CD14-positive monocyte (primary cell): ENCODE results near the gene PRRG4. TPM values are rescaled to one million over a fixed set of nuclear protein-coding genes. Genes with fewer than 3 reads are reported as not detected.

Experiments used
- DNase-seq, 3 donors: peaks; one replicate each; pipeline ENCODE4 v3.0.0-alpha.2; 2011 to 2022
- H2AFZ ChIP-seq: 2 replicates; pipeline ENCODE4 v1.6.0; 2012; ENCODE audit warnings: mild to moderate bottlenecking, low read depth, low read length, inconsistent platforms; ENCODE audit not compliant: insufficient read depth, poor library complexity, severe bottlenecking
- H3K27ac ChIP-seq, 2 donors: 1 replicate in 1 of 2; 2 replicates in 1 of 2; pipeline ENCODE4 v1.5.1; 2012 to 2013; ENCODE audit warnings: low read length in 2 of 2, control low read depth in 1 of 2, inconsistent platforms in 1 of 2, low read depth in 1 of 2, mild to moderate bottlenecking in 1 of 2
- H3K27me3 ChIP-seq, 2 donors: one replicate each; pipeline versions ENCODE4 v1.6.0 to v1.6.1; 2011 to 2013; ENCODE audit warnings: low read length in 2 of 2; ENCODE audit not compliant: control insufficient read depth in 2 of 2, insufficient read depth in 2 of 2
- H3K36me3 ChIP-seq, 2 donors: replicated peaks in 1 of 2; 1 replicate in 1 of 2; 2 replicates in 1 of 2; pipeline versions ENCODE4 v1.5.1 to v1.6.1; 2012 to 2013; ENCODE audit warnings: low read length in 2 of 2, control low read depth in 1 of 2, inconsistent platforms in 1 of 2, mild to moderate bottlenecking in 1 of 2; ENCODE audit not compliant: insufficient read depth in 2 of 2, control insufficient read depth in 1 of 2
- H3K4me1 ChIP-seq, 2 donors: 1 replicate in 1 of 2; 2 replicates in 1 of 2; pipeline versions ENCODE4 v1.5.1 to v1.6.1; 2012 to 2013; ENCODE audit warnings: low read length in 2 of 2, control low read depth in 1 of 2, inconsistent platforms in 1 of 2, mild to moderate bottlenecking in 1 of 2, moderate library complexity in 1 of 2; ENCODE audit not compliant: insufficient read depth in 2 of 2, control insufficient read depth in 1 of 2
- H3K4me2 ChIP-seq: replicated peaks from 2 replicates; pipeline ENCODE3; 2012; ENCODE audit warnings: low read length, moderate library complexity, mild to moderate bottlenecking; ENCODE audit not compliant: poor library complexity, severe bottlenecking; ENCODE audit errors: extremely low read depth
- H3K4me3 ChIP-seq, 3 experiments: fragments of 200-600 bp in 1 of 3; sonication (generic) in 1 of 3; replicated peaks in 1 of 3; 1 replicate in 2 of 3; 2 replicates in 1 of 3; pipeline ENCODE4 v1.5.1; 2011 to 2013; ENCODE audit warnings: low read length in 3 of 3, mild to moderate bottlenecking in 3 of 3, control low read depth in 2 of 3, low read depth in 2 of 3, inconsistent platforms in 1 of 3, moderate library complexity in 1 of 3
- H3K79me2 ChIP-seq: 2 replicates; pipeline ENCODE4 v1.6.0; 2012; ENCODE audit warnings: mild to moderate bottlenecking, control low read depth, inconsistent platforms, low read length, moderate library complexity; ENCODE audit not compliant: insufficient read depth
- H3K9ac ChIP-seq: 2 replicates; pipeline ENCODE4 v1.6.0; 2017; ENCODE audit warnings: low read length, mild to moderate bottlenecking; ENCODE audit not compliant: insufficient read depth, poor library complexity, severe bottlenecking
- H3K9me3 ChIP-seq, 2 donors: replicated peaks in 1 of 2; 1 replicate in 1 of 2; 2 replicates in 1 of 2; pipeline versions ENCODE4 v1.5.1 to v1.6.1; 2012 to 2013; ENCODE audit warnings: low read length in 2 of 2, control low read depth in 1 of 2; ENCODE audit not compliant: control insufficient read depth in 1 of 2, insufficient read depth in 1 of 2
- H4K20me1 ChIP-seq: 2 replicates; pipeline ENCODE4 v1.6.0; 2012; ENCODE audit warnings: mild to moderate bottlenecking, low read length, control low read depth, moderate library complexity; ENCODE audit not compliant: insufficient read depth
- H3K27ac Mint-ChIP-seq, 7 donors: one replicate each; pipeline ENCODE4 v1.8.0; 2020; ENCODE audit warnings: mild to moderate bottlenecking in 7 of 7, mixed read lengths in 7 of 7, moderate library complexity in 6 of 7, inconsistent platforms in 2 of 7
- H3K27me3 Mint-ChIP-seq, 3 donors: one replicate each; pipeline ENCODE4 v1.8.0; 2021 to 2022; ENCODE audit warnings: low read depth in 3 of 3, mild to moderate bottlenecking in 3 of 3, mixed read lengths in 3 of 3, moderate library complexity in 3 of 3, inconsistent platforms in 1 of 3
- H3K36me3 Mint-ChIP-seq, 2 donors: one replicate each; pipeline ENCODE4 v1.8.0; 2020; ENCODE audit warnings: mixed read lengths in 2 of 2, inconsistent platforms in 1 of 2, mild to moderate bottlenecking in 1 of 2
- H3K4me1 Mint-ChIP-seq: one replicate; pipeline ENCODE4 v1.8.0; 2020; ENCODE audit warnings: mild to moderate bottlenecking, mixed read lengths
- H3K4me3 Mint-ChIP-seq, 2 donors: one replicate each; pipeline ENCODE4 v1.8.0; 2020; ENCODE audit warnings: mild to moderate bottlenecking in 2 of 2, mixed read lengths in 2 of 2, moderate library complexity in 1 of 2
- H3K9me3 Mint-ChIP-seq, 7 donors: one replicate each; pipeline ENCODE4 v1.8.0; 2020 to 2022; ENCODE audit warnings: mixed read lengths in 7 of 7, mild to moderate bottlenecking in 6 of 7, moderate library complexity in 6 of 7, inconsistent platforms in 2 of 7
- WGBS: methylation state at CpG from one replicate; pipeline ENCODE4 v1.1.5; 2013; ENCODE audit warnings: missing lambda C conversion rate; ENCODE audit not compliant: insufficient coverage; 5-methylcytosine and 5-hydroxymethylcytosine counted together
- intact Hi-C, 2 donors: fragments of 100-400 bp; cut with micrococcal nuclease; formaldehyde crosslinking; loops; one replicate each; pipeline versions ENCODE4 v1.15.0 to v1.15.1; 2023
- polyA plus RNA-seq, 3 donors: library from polyadenylated mRNA; depleted of rRNA in 1 of 3; unstranded in 2 of 3; stranded (reverse) in 1 of 3; fragments of 300-500 nt in 2 of 3; fragments of >200 nt in 1 of 3; fragmentation: Illumina TruSeq in 2 of 3; gene quantifications; 1 replicate in 2 of 3; 2 replicates in 1 of 3; pipeline ENCODE4 v1.2.3, GENCODE V29; 2012 to 2021
- TF ChIP-seq, protein P1 (sequence below): fragments of 200-600 bp; IDR thresholded peaks from one replicate; pipeline ENCODE4 v1.8.0; 2022; ENCODE audit warnings: antibody characterized with exemption, mild to moderate bottlenecking

PRRG4 gene
- polyA plus RNA-seq, 3 donors = 3.5 to 9.9 (median 8.7) TPM

- no CpG with 5 or more reads among the region's 3 CpGs for WGBS
- H3K27ac ChIP-seq = no peak overlapping the region
- H3K9ac ChIP-seq = no peak overlapping the region
- TF ChIP-seq, protein P1, sequence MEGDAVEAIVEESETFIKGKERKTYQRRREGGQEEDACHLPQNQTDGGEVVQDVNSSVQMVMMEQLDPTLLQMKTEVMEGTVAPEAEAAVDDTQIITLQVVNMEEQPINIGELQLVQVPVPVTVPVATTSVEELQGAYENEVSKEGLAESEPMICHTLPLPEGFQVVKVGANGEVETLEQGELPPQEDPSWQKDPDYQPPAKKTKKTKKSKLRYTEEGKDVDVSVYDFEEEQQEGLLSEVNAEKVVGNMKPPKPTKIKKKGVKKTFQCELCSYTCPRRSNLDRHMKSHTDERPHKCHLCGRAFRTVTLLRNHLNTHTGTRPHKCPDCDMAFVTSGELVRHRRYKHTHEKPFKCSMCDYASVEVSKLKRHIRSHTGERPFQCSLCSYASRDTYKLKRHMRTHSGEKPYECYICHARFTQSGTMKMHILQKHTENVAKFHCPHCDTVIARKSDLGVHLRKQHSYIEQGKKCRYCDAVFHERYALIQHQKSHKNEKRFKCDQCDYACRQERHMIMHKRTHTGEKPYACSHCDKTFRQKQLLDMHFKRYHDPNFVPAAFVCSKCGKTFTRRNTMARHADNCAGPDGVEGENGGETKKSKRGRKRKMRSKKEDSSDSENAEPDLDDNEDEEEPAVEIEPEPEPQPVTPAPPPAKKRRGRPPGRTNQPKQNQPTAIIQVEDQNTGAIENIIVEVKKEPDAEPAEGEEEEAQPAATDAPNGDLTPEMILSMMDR = peak; percentile 88
- H3K4me1 ChIP-seq = no peaks in the 10 kb centered on the region
- H3K4me1 Mint-ChIP-seq = peaks cover 2% of the 10 kb centered on the region
- intact Hi-C loops = no loop called here
- H3K27me3 Mint-ChIP-seq = peaks cover 0 to 3% (median 0%) of the 10 kb centered on the region in 3 donors
- H3K36me3 ChIP-seq = no peaks in the 10 kb centered on the region
- H3K4me3 ChIP-seq = no peak overlapping the region
- H3K27me3 ChIP-seq = no peaks in the 10 kb centered on the region
- H3K36me3 Mint-ChIP-seq = peaks cover 0 to 2% of the 10 kb centered on the region in 2 donors
- DNase-seq = peak; percentile 63 to 73 (median 69)
- H4K20me1 ChIP-seq = no peaks in the 10 kb centered on the region
- H3K4me3 Mint-ChIP-seq = no peak overlapping the region
- no peaks in the 10 kb centered on the region for H3K9me3 ChIP-seq
- no peaks in the 10 kb centered on the region for H3K79me2 ChIP-seq
- no peaks in the 10 kb centered on the region for H3K9me3 Mint-ChIP-seq
- H3K4me2 ChIP-seq = no peak overlapping the region
- H3K27ac Mint-ChIP-seq = peak overlapping the region in 1 of 7 donors; percentile 46
- no peak overlapping the region for H2AFZ ChIP-seq
Measured at GRCh38 chr11:32809313-32809712, 20.4 kb upstream of the PRRG4 start.

- Mint-ChIP-seq H3K4me1 (peaks cover 23% of the 10 kb centered on the region), H3K9me3 (peaks cover 0 to 2% (median 0%) of the 10 kb centered on the region in 7 donors), H3K4me3 (no peak overlapping the region), H3K27me3 (peaks cover 0 to 5% (median 1%) of the 10 kb centered on the region in 3 donors), H3K27ac (no peak overlapping the region), H3K36me3 (peaks cover 2 to 3% of the 10 kb centered on the region in 2 donors)
- DNase-seq = no peak
- Histone ChIP-seq H3K9ac (no peak overlapping the region), H2AFZ (no peak overlapping the region), H3K4me3 (no peak overlapping the region), H3K36me3 (no peaks in the 10 kb centered on the region), H3K4me1 (peaks cover 10 to 30% of the 10 kb centered on the region in 2 donors), H3K27ac (no peak overlapping the region), H3K4me2 (no peak overlapping the region), H3K9me3 (no peaks in the 10 kb centered on the region), H3K79me2 (no peaks in the 10 kb centered on the region), H4K20me1 (no peaks in the 10 kb centered on the region), H3K27me3 (no peaks in the 10 kb centered on the region)
- TF ChIP-seq, protein P1 = no peak
- WGBS = 100% methylated on average over 3 of the region's 4 CpGs
- intact Hi-C loops = loop anchor here in 1 of 2 donors (10.0 kb wide), 1 partner anchor 67 kb away; no protein-coding TSS in a partner anchor
Measured at GRCh38 chr11:32817181-32817851, 12.4 kb upstream of the PRRG4 start.
